GM23338 (cell line): ENCODE results near the gene MOB3B. TPM values are rescaled to one million over a fixed set of nuclear protein-coding genes. Genes with fewer than 3 reads are reported as not detected.

ENCODE experiments used
- ATAC-seq: fragments of 200-7000 bp; cut with Tn5 transposase; 3 replicates; pipeline ENCODE4 v1.9.1; 2020
- DNase-seq: peaks from one replicate; pipeline ENCODE4 v3.0.0-alpha.2; 2015; ENCODE audit warnings: low spot score
- H2AFZ ChIP-seq: fragments of 200-600 bp; sonication (generic); 2 replicates; pipeline ENCODE4 v1.8.0; 2016; ENCODE audit warnings: antibody characterized with exemption, mild to moderate bottlenecking, moderate library complexity
- H3F3A ChIP-seq: fragments of 200-600 bp; sonication (generic); replicated peaks from 2 replicates; pipeline ENCODE4 v1.8.0; 2017; ENCODE audit warnings: antibody characterized with exemption, mixed run types, low read depth
- H3K27ac ChIP-seq: fragments of 200-600 bp; sonication (generic); 2 replicates; pipeline ENCODE4 v1.6.1; 2016; ENCODE audit warnings: low read depth
- H3K27me3 ChIP-seq: fragments of 200-600 bp; sonication (generic); 2 replicates; pipeline ENCODE4 v1.8.0; 2016; ENCODE audit warnings: mild to moderate bottlenecking, mixed run types, moderate library complexity; ENCODE audit not compliant: insufficient read depth
- H3K36me3 ChIP-seq: fragments of 200-600 bp; sonication (generic); 2 replicates; pipeline ENCODE4 v1.8.0; 2016; ENCODE audit warnings: mild to moderate bottlenecking; ENCODE audit not compliant: insufficient read depth
- H3K4me1 ChIP-seq: fragments of 200-600 bp; sonication (generic); 2 replicates; pipeline ENCODE4 v1.8.0; 2016; ENCODE audit warnings: mild to moderate bottlenecking, moderate library complexity; ENCODE audit not compliant: insufficient read depth
- H3K4me2 ChIP-seq: fragments of 200-600 bp; sonication (generic); 2 replicates; pipeline ENCODE4 v1.7.1; 2017; ENCODE audit warnings: mixed run types
- H3K4me3 ChIP-seq: fragments of 200-600 bp; sonication (generic); 2 replicates; pipeline ENCODE4 v1.6.1; 2016; ENCODE audit warnings: mixed run types
- H3K79me2 ChIP-seq: fragments of 200-600 bp; sonication (generic); replicated peaks from 2 replicates; pipeline ENCODE4 v1.8.0; 2017; ENCODE audit warnings: mild to moderate bottlenecking; ENCODE audit not compliant: insufficient read depth
- H3K9me2 ChIP-seq: fragments of 200-600 bp; sonication (generic); 2 replicates; pipeline ENCODE4 v1.8.0; 2017; ENCODE audit not compliant: insufficient read depth
- H4K20me1 ChIP-seq: fragments of 200-600 bp; sonication (generic); replicated peaks from 2 replicates; pipeline ENCODE4 v1.8.0; 2017; ENCODE audit warnings: mild to moderate bottlenecking; ENCODE audit not compliant: insufficient read depth
- H3K27ac Mint-ChIP-seq: 2 replicates; pipeline ENCODE4 v1.8.0; 2020; ENCODE audit warnings: inconsistent platforms, mild to moderate bottlenecking, moderate library complexity, mixed read lengths
- H3K27me3 Mint-ChIP-seq: 3 replicates; pipeline ENCODE4 v1.8.0; 2022; ENCODE audit warnings: low read depth, mild to moderate bottlenecking, moderate library complexity, mixed read lengths, inconsistent platforms; ENCODE audit not compliant: insufficient read depth, poor library complexity
- H3K36me3 Mint-ChIP-seq: 3 replicates; pipeline ENCODE4 v1.8.0; 2021; ENCODE audit warnings: low read depth, mild to moderate bottlenecking, inconsistent platforms, moderate library complexity, mixed read lengths
- H3K4me1 Mint-ChIP-seq: 3 replicates; pipeline ENCODE4 v1.8.0; 2020; ENCODE audit warnings: mild to moderate bottlenecking, inconsistent platforms, mixed read lengths
- H3K4me3 Mint-ChIP-seq: 3 replicates; pipeline ENCODE4 v1.8.0; 2021; ENCODE audit warnings: moderate library complexity, mild to moderate bottlenecking, inconsistent platforms, mixed read lengths
- H3K9me3 Mint-ChIP-seq: 3 replicates; pipeline ENCODE4 v1.8.0; 2020; ENCODE audit warnings: moderate library complexity, mild to moderate bottlenecking, inconsistent platforms, mixed read lengths
- CREB1 ChIP-seq: fragments of 250-450 bp; sonication (Bioruptor Pico); IDR thresholded peaks from 2 replicates; pipeline ENCODE4 v1.5.0; 2020; ENCODE audit warnings: low read depth, mild to moderate bottlenecking, moderate library complexity
- EZH2 ChIP-seq: fragments of 200-600 bp; sonication (generic); IDR thresholded peaks from one replicate; pipeline ENCODE4 v1.8.0; 2017; ENCODE audit warnings: antibody characterized with exemption, mild to moderate bottlenecking, low read depth; ENCODE audit not compliant: unreplicated experiment
- EZH2phosphoT487 ChIP-seq: fragments of 200-600 bp; sonication (generic); IDR thresholded peaks from one replicate; pipeline ENCODE4 v1.8.1; 2018; ENCODE audit warnings: antibody characterized with exemption; ENCODE audit not compliant: unreplicated experiment
- JUNB ChIP-seq: IDR thresholded peaks from one replicate; pipeline ENCODE4 v1.6.1; 2016; ENCODE audit warnings: antibody characterized with exemption; ENCODE audit not compliant: unreplicated experiment
- NANOG ChIP-seq: IDR thresholded peaks from 2 replicates; pipeline ENCODE4 v1.6.1; 2016; ENCODE audit warnings: antibody characterized with exemption, borderline replicate concordance
- POLR2AphosphoS5 ChIP-seq: IDR thresholded peaks from 2 replicates; pipeline ENCODE4 v1.6.1; 2016; ENCODE audit warnings: antibody characterized with exemption, low read depth
- STAT1 ChIP-seq: IDR thresholded peaks from one replicate; pipeline ENCODE4 v1.6.1; 2016; ENCODE audit warnings: antibody characterized with exemption; ENCODE audit not compliant: unreplicated experiment
- ZNF114 ChIP-seq: fragments of 250-450 bp; sonication (Bioruptor Pico); IDR thresholded peaks from 2 replicates; pipeline ENCODE4 v1.5.0; 2020; ENCODE audit warnings: mild to moderate bottlenecking, moderate library complexity
- polyA plus RNA-seq: library from polyadenylated mRNA; unstranded; fragments of >200 nt; fragmentation: Nextera tagmentation; extraction: Ambion mirVana; gene quantifications from 2 replicates; pipeline ENCODE4 v1.2.1, GENCODE V29; 2016
- total RNA-seq: library from RNA; depleted of rRNA; stranded (reverse); fragments of >200 nt; shearing (Covaris generic); gene quantifications from 2 replicates; pipeline ENCODE4 v1.2.3, GENCODE V29; 2014
- TF ChIP-seq, protein P1 (sequence below): IDR thresholded peaks from one replicate; pipeline ENCODE4 v1.6.1; 2018; ENCODE audit warnings: antibody characterized with exemption; ENCODE audit not compliant: unreplicated experiment
- TF ChIP-seq, protein P2 (sequence below), 2 experiments: fragments of 200-600 bp in 1 of 2; sonication (generic) in 1 of 2; conservative IDR thresholded peaks; 2 replicates each; pipeline versions ENCODE4 v1.5.1 to v1.6.1; 2016 to 2017; ENCODE audit warnings: antibody characterized with exemption in 2 of 2, low read depth in 2 of 2, mild to moderate bottlenecking in 2 of 2, moderate library complexity in 1 of 2

Gene MOB3B
- total and polyA plus RNA-seq, 2 experiments from 2014 or later = 7.6 to 12.1 TPM

DNA sequence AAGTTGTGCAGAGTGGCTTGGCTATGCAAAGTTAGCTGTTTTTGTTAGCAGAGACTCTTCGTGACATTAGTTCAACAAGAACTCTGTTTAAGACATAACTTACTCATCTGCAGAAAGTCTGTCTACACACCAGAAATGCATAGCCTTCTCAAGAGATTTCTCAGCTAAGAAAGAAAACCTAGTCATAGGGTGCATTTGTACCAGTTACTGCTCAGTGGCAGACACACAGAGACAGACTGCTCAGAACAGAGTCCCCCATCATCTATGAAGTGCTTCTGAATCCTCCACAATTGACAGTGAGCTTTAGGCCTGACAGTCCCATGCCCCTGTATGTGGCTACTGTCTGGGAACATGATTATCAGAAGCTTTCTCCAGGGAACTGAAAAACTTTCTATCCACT lies 61.6 kb downstream of the MOB3B start (continued):
- TF ChIP-seq, protein P1, sequence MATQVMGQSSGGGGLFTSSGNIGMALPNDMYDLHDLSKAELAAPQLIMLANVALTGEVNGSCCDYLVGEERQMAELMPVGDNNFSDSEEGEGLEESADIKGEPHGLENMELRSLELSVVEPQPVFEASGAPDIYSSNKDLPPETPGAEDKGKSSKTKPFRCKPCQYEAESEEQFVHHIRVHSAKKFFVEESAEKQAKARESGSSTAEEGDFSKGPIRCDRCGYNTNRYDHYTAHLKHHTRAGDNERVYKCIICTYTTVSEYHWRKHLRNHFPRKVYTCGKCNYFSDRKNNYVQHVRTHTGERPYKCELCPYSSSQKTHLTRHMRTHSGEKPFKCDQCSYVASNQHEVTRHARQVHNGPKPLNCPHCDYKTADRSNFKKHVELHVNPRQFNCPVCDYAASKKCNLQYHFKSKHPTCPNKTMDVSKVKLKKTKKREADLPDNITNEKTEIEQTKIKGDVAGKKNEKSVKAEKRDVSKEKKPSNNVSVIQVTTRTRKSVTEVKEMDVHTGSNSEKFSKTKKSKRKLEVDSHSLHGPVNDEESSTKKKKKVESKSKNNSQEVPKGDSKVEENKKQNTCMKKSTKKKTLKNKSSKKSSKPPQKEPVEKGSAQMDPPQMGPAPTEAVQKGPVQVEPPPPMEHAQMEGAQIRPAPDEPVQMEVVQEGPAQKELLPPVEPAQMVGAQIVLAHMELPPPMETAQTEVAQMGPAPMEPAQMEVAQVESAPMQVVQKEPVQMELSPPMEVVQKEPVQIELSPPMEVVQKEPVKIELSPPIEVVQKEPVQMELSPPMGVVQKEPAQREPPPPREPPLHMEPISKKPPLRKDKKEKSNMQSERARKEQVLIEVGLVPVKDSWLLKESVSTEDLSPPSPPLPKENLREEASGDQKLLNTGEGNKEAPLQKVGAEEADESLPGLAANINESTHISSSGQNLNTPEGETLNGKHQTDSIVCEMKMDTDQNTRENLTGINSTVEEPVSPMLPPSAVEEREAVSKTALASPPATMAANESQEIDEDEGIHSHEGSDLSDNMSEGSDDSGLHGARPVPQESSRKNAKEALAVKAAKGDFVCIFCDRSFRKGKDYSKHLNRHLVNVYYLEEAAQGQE = no peak
- TF ChIP-seq CREB1 (CRISPR knock-in tag) = no peak
- TF ChIP-seq ZNF114 (CRISPR knock-in tag) = no peak
- TF ChIP-seq JUNB = no peak
- no peak for TF ChIP-seq STAT1

GRCh38 chr9:27467486-27467885 lies 62.1 kb downstream of the MOB3B start:
- ATAC-seq = no peak; the same call in 1 of the 3 replicates
- TF ChIP-seq EZH2phosphoT487 (no peak), STAT1 (no peak), EZH2 (no peak), ZNF114 (CRISPR knock-in tag) (no peak), NANOG (no peak), POLR2AphosphoS5 (no peak), CREB1 (CRISPR knock-in tag) (no peak), JUNB (no peak)
- TF ChIP-seq, protein P2, sequence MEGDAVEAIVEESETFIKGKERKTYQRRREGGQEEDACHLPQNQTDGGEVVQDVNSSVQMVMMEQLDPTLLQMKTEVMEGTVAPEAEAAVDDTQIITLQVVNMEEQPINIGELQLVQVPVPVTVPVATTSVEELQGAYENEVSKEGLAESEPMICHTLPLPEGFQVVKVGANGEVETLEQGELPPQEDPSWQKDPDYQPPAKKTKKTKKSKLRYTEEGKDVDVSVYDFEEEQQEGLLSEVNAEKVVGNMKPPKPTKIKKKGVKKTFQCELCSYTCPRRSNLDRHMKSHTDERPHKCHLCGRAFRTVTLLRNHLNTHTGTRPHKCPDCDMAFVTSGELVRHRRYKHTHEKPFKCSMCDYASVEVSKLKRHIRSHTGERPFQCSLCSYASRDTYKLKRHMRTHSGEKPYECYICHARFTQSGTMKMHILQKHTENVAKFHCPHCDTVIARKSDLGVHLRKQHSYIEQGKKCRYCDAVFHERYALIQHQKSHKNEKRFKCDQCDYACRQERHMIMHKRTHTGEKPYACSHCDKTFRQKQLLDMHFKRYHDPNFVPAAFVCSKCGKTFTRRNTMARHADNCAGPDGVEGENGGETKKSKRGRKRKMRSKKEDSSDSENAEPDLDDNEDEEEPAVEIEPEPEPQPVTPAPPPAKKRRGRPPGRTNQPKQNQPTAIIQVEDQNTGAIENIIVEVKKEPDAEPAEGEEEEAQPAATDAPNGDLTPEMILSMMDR (conservative IDR thresholded peaks at IDR 0.05; ENCODE audit: low read depth in 2 of 2) = no peak
- TF ChIP-seq, protein P1 = no peak

More at GRCh38 chr9:27467486-27467885, 62.1 kb downstream of the MOB3B start:
- Histone ChIP-seq H3K4me3 (no peak overlapping the region), H3K4me2 (no peak overlapping the region), H3K79me2 (no peaks in the 10 kb centered on the region), H2AFZ (no peak overlapping the region), H3K9me2 (0 out of 2 replicates have a peak, but pooled peaks cover 2% of the 10 kb centered on the region), H3K27ac (no peak overlapping the region), H3K36me3 (no peaks in the 10 kb centered on the region; the same call in 1 of the 2 replicates), H3K4me1 (peaks cover 8% of the 10 kb centered on the region; the same call in 1 of the 2 replicates), H3K27me3 (no peaks in the 10 kb centered on the region), H3F3A (no peaks in the 10 kb centered on the region), H4K20me1 (no peaks in the 10 kb centered on the region)
- Mint-ChIP-seq H3K4me1 (peaks cover 35% of the 10 kb centered on the region), H3K27me3 (peaks cover 11% of the 10 kb centered on the region), H3K4me3 (no peak overlapping the region), H3K9me3 (peaks cover 2% of the 10 kb centered on the region; the same call in 2 of the 3 replicates), H3K27ac (no peak overlapping the region), H3K36me3 (peaks cover 7% of the 10 kb centered on the region; the same call in 2 of the 3 replicates)
- DNase-seq = no peak
